Glutamatergic neuron (in vitro differentiated cells): ENCODE measurements around the gene MROH7. TPM values are rescaled to one million over a fixed set of nuclear protein-coding genes. Genes with fewer than 3 reads are reported as not detected.

ENCODE experiments used
- DNase-seq: peaks from one replicate; pipeline ENCODE4 v3.0.0; 2022
- H3K27ac Mint-ChIP-seq: one replicate; pipeline ENCODE4 v1.8.0; 2020; ENCODE audit warnings: mild to moderate bottlenecking, mixed read lengths, inconsistent platforms; ENCODE audit not compliant: unreplicated experiment
- H3K27me3 Mint-ChIP-seq: one replicate; pipeline ENCODE4 v1.8.0; 2020; ENCODE audit warnings: mild to moderate bottlenecking, moderate library complexity, mixed read lengths, inconsistent platforms; ENCODE audit not compliant: unreplicated experiment
- H3K36me3 Mint-ChIP-seq: one replicate; pipeline ENCODE4 v1.8.0; 2020; ENCODE audit warnings: mild to moderate bottlenecking, mixed read lengths, inconsistent platforms; ENCODE audit not compliant: unreplicated experiment
- H3K4me1 Mint-ChIP-seq: one replicate; pipeline ENCODE4 v1.8.0; 2020; ENCODE audit warnings: mild to moderate bottlenecking, low read depth, mixed read lengths, inconsistent platforms; ENCODE audit not compliant: unreplicated experiment
- H3K4me3 Mint-ChIP-seq: one replicate; pipeline ENCODE4 v1.8.0; 2020; ENCODE audit warnings: mild to moderate bottlenecking, mixed read lengths, inconsistent platforms; ENCODE audit not compliant: unreplicated experiment
- H3K9me3 Mint-ChIP-seq: one replicate; pipeline ENCODE4 v1.8.0; 2020; ENCODE audit warnings: mild to moderate bottlenecking, moderate library complexity, mixed read lengths, inconsistent platforms; ENCODE audit not compliant: unreplicated experiment
- CTCF ChIP-seq: fragments of 200-600 bp; sonication (generic); IDR thresholded peaks from one replicate; pipeline ENCODE4 v1.5.0; 2021; ENCODE audit not compliant: partially characterized antibody, unreplicated experiment
- total RNA-seq: library from RNA; stranded (reverse); fragmentation: NEBNext Ultra II Directional; extraction: Animal tissue kit (Norgen Biotek cat#: 25700); gene quantifications from one replicate; pipeline ENCODE4 v1.2.1, GENCODE V29; 2021; ENCODE audit not compliant: unreplicated experiment

MROH7 gene
- total RNA-seq, 1 donor from 2014 or later: not detected

GRCh38 chr1:54745274-54745673 is 103.7 kb downstream of the MROH7 start:
- H3K4me1 Mint-ChIP-seq: peaks cover 3% of the 10 kb centered on the region
- H3K27me3 Mint-ChIP-seq: peaks cover 2% of the 10 kb centered on the region
- no peak overlapping the region for H3K27ac Mint-ChIP-seq
- DNase-seq: no peak
- H3K4me3 Mint-ChIP-seq: no peak overlapping the region
- peaks cover 1% of the 10 kb centered on the region for H3K9me3 Mint-ChIP-seq
- H3K36me3 Mint-ChIP-seq: no peaks in the 10 kb centered on the region
- no peak for TF ChIP-seq CTCF

- no peak for DNase-seq
- no peak for TF ChIP-seq CTCF
- peaks cover 1% of the 10 kb centered on the region for H3K9me3 Mint-ChIP-seq
- peaks cover 3% of the 10 kb centered on the region for H3K4me1 Mint-ChIP-seq
- peaks cover 2% of the 10 kb centered on the region for H3K27me3 Mint-ChIP-seq
- no peaks in the 10 kb centered on the region for H3K36me3 Mint-ChIP-seq
- no peak overlapping the region for H3K4me3 Mint-ChIP-seq
- no peak overlapping the region for H3K27ac Mint-ChIP-seq
Observed at GRCh38 chr1:54745864-54746263, 104.3 kb downstream of the MROH7 start.

GRCh38 chr1:54748094-54748835 is 106.7 kb downstream of the MROH7 start:
- Mint-ChIP-seq H3K27me3 (peaks cover 2% of the 10 kb centered on the region), H3K4me3 (no peak overlapping the region), H3K27ac (no peak overlapping the region), H3K9me3 (peaks cover 1% of the 10 kb centered on the region), H3K4me1 (no peaks in the 10 kb centered on the region), H3K36me3 (no peaks in the 10 kb centered on the region)
- TF ChIP-seq CTCF: no peak
- no peak for DNase-seq

- Mint-ChIP-seq H3K27me3 (peaks cover 2% of the 10 kb centered on the region), H3K36me3 (no peaks in the 10 kb centered on the region), H3K27ac (no peak overlapping the region), H3K4me1 (peaks cover under 1% of the 10 kb centered on the region), H3K4me3 (no peak overlapping the region), H3K9me3 (no peaks in the 10 kb centered on the region)
- no peak for DNase-seq
- no peak for TF ChIP-seq CTCF
Observed at GRCh38 chr1:54750596-54750995, 109.0 kb downstream of the MROH7 start.

GRCh38 chr1:54751426-54751825 is 109.8 kb downstream of the MROH7 start:
- H3K36me3 Mint-ChIP-seq: no peaks in the 10 kb centered on the region

More at GRCh38 chr1:54751426-54751825, 109.8 kb downstream of the MROH7 start:
- Mint-ChIP-seq H3K9me3 (no peaks in the 10 kb centered on the region), H3K27me3 (peaks cover 3% of the 10 kb centered on the region), H3K27ac (no peak overlapping the region), H3K4me3 (no peak overlapping the region), H3K4me1 (peaks cover 6% of the 10 kb centered on the region)
- no peak for TF ChIP-seq CTCF
- DNase-seq: no peak
